ENCODE data around the gene UFC1. TPM values are rescaled to one million over a fixed set of nuclear protein-coding genes. Genes with fewer than 3 reads are reported as not detected.

Gene UFC1
- total and polyA plus RNA-seq, 2 of the 13 experiments (the other 11 are each of a cell fraction or from before 2014, with no cell fraction given) = 72.8 to 85.2 TPM

DNA sequence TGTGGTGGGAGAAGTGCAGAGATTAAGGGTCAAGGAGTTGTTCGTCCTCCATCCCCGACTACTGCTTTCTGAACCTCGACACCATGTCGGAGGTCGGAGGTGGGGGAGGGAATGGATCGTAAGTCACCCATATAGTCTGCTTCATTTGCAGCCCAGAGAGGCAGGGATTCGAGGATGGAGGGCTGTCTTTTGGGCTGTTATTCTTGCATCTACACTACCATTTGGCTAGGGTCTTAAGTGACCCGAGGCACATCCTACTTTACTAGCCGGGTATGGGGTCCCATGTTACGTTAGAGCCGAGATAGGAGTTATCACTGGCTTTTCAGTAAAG lies 6.1 kb downstream of the UFC1 start (continued):
- TF ChIP-seq, protein P1, sequence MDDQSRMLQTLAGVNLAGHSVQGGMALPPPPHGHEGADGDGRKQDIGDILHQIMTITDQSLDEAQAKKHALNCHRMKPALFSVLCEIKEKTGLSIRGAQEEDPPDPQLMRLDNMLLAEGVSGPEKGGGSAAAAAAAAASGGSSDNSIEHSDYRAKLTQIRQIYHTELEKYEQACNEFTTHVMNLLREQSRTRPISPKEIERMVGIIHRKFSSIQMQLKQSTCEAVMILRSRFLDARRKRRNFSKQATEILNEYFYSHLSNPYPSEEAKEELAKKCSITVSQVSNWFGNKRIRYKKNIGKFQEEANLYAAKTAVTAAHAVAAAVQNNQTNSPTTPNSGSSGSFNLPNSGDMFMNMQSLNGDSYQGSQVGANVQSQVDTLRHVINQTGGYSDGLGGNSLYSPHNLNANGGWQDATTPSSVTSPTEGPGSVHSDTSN (CRISPR knock-in tag; IDR thresholded peaks at IDR 0.05; ENCODE audit: borderline replicate concordance) = no peak

DNA sequence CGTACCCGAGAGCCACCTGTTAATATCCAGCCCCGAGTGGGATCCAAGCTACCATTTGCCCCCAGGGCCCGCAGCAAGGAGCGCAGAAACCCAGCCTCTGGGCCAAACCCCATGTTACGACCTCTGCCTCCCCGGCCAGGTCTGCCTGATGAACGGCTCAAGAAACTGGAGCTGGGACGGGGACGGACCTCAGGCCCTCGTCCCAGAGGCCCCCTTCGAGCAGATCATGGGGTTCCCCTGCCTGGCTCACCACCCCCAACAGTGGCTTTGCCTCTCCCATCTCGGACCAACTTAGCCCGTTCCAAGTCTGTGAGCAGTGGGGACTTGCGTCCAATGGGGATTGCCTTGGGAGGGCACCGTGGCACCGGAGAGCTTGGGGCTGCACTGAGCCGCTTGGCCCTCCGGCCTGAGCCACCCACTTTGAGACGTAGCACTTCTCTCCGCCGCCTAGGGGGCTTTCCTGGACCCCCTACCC lies 6.9 kb downstream of the UFC1 start:
- FAIRE-seq (no peak), DNase-seq (ENCODE audit: low spot score) (no peak), ATAC-seq (no peak)
- H3K4me2 ChIP-seq (ENCODE audit: low read depth, low read length) = 0 out of 2 replicates have a peak overlapping the region, but pooled peaks have one; percentile 97
- in situ Hi-C loops (cut with HindIII; ENCODE audit: extremely low pct_ligation_motif_present, low pct_unique_long_range_greater_than_20kb) (no loop called here), intact Hi-C loops (cut with micrococcal nuclease; ENCODE audit: unreplicated experiment) (no loop called here)
- H3K9me3 ChIP-seq (ENCODE audit: low read length) = no peaks in the 10 kb centered on the region
- H3K4me1 ChIP-seq (ENCODE audit: insufficient read depth, low read length) = peaks cover 35% of the 10 kb centered on the region
- H4K20me1 ChIP-seq (ENCODE audit: insufficient read depth, low read length) = no peaks in the 10 kb centered on the region
- no peaks in the 10 kb centered on the region; a peak in 1 of 5 replicates for H3K27me3 ChIP-seq (ENCODE audit: control insufficient read depth in 1 of 2, insufficient read depth in 2 of 2, low read length in 2 of 2)
- ChIA-PET CTCF (ENCODE audit: low intra/inter-chr PET ratio, low total read pairs) (no interaction called here), POLR2A (no interaction called here)
- H3K79me2 ChIP-seq (ENCODE audit: insufficient read depth, low read length) = peaks cover 7% of the 10 kb centered on the region
- H2AFZ ChIP-seq (ENCODE audit: low read length) = no peak overlapping the region
- peaks cover 11 to 43% of the 10 kb centered on the region in 2 experiments; a peak in 4 of 5 replicates for H3K36me3 ChIP-seq (replicated peaks in 1 of 2; ENCODE audit: control insufficient read depth in 1 of 2, insufficient read depth in 2 of 2, low read length in 2 of 2)
- peak; percentile 48 for TF ChIP-seq AGO2 (optimal IDR thresholded peaks at IDR 0.05; ENCODE audit: low read depth, low read length)
- no peak for TF ChIP-seq PCBP1 (IDR thresholded peaks at IDR 0.05; ENCODE audit: borderline replicate concordance, low read depth, low read length)
- 0 out of 2 replicates have a peak, but pooled peaks have one; percentile 24 for TF ChIP-seq POLR2G (IDR thresholded peaks at IDR 0.05; ENCODE audit: low read depth, low read length)
- 0 out of 2 replicates have a peak, but pooled peaks have one; percentile 19 for TF ChIP-seq RBFOX2 (IDR thresholded peaks at IDR 0.05; ENCODE audit: low read depth, low read length)
- H3K9ac ChIP-seq (ENCODE audit: insufficient read depth, low read depth, low read length) = peak overlapping the region; percentile 91; the same call in 1 of the 2 replicates
- WGBS (ENCODE audit: low lambda C conversion rate) = 98% methylated on average over 14 of the region's 22 CpGs
- no TSS peak for BruUV-seq (replicated peaks)
- no peak overlapping the region for H3K27ac ChIP-seq (ENCODE audit: extremely low read length, insufficient read depth, low read length)
- no peak overlapping the region; a peak in 1 of 6 replicates for H3K4me3 ChIP-seq (replicated peaks in 1 of 3; ENCODE audit: insufficient read depth in 1 of 3, low read depth in 2 of 3, low read length in 3 of 3)

DNA sequence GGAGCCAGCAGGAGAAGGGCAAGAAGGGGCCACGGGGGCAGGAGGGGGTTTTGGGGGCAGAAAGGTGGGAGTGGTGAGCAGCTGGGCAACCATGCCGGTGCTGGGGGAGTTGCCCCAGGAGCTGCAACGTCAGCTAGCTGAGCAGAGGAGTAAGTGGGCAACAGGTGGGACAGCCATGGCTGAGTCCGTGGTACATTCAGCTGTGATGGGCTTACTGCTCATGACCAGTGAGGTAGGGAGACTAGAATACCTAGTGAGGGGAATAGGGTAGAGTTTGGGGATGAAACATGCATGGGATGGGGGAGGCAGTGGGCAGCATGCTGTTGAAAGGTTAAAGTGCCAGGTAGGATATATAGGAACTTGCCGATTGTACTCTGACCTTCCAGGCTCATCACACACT lies 7.9 kb downstream of the UFC1 start:
- H3K4me1 ChIP-seq (ENCODE audit: insufficient read depth, low read length) = peaks cover 35% of the 10 kb centered on the region
- ChIA-PET CTCF (ENCODE audit: low intra/inter-chr PET ratio, low total read pairs) (no interaction called here), POLR2A (no interaction called here)
- H3K9ac ChIP-seq (ENCODE audit: insufficient read depth, low read depth, low read length) = no peak overlapping the region
- H3K4me2 ChIP-seq (ENCODE audit: low read depth, low read length) = no peak overlapping the region
- peaks cover 11 to 43% of the 10 kb centered on the region in 2 experiments; a peak in 4 of 5 replicates for H3K36me3 ChIP-seq (replicated peaks in 1 of 2; ENCODE audit: control insufficient read depth in 1 of 2, insufficient read depth in 2 of 2, low read length in 2 of 2)
- H2AFZ ChIP-seq (ENCODE audit: low read length) = no peak overlapping the region
- intact Hi-C loops (cut with micrococcal nuclease; ENCODE audit: unreplicated experiment) (no loop called here), in situ Hi-C loops (cut with HindIII; ENCODE audit: extremely low pct_ligation_motif_present, low pct_unique_long_range_greater_than_20kb) (no loop called here)
- DNase-seq (ENCODE audit: low spot score) (no peak), ATAC-seq (no peak), FAIRE-seq (no peak)
- no peak overlapping the region for H3K4me3 ChIP-seq (replicated peaks in 1 of 3; ENCODE audit: insufficient read depth in 1 of 3, low read depth in 2 of 3, low read length in 3 of 3)
- H4K20me1 ChIP-seq (ENCODE audit: insufficient read depth, low read length) = no peaks in the 10 kb centered on the region
- BruUV-seq (replicated peaks) = no TSS peak
- 94% methylated on average over 5 of the region's 5 CpGs for WGBS (ENCODE audit: low lambda C conversion rate)
- peaks cover 7% of the 10 kb centered on the region for H3K79me2 ChIP-seq (ENCODE audit: insufficient read depth, low read length)
- no peaks in the 10 kb centered on the region for H3K9me3 ChIP-seq (ENCODE audit: low read length)
- no peaks in the 10 kb centered on the region; a peak in 1 of 5 replicates for H3K27me3 ChIP-seq (ENCODE audit: control insufficient read depth in 1 of 2, insufficient read depth in 2 of 2, low read length in 2 of 2)
- no peak overlapping the region for H3K27ac ChIP-seq (ENCODE audit: extremely low read length, insufficient read depth, low read length)
- TF ChIP-seq ATRX (CRISPR knock-in tag; IDR thresholded peaks at IDR 0.05; ENCODE audit: borderline replicate concordance) (no peak), NFYB (CRISPR knock-in tag; IDR thresholded peaks at IDR 0.05) (no peak), ZNF292 (CRISPR knock-in tag; IDR thresholded peaks at IDR 0.05; ENCODE audit: borderline replicate concordance, low read depth) (no peak), HNRNPUL1 (IDR thresholded peaks at IDR 0.05; ENCODE audit: low read depth, low read length) (no peak)
- TF ChIP-seq, protein P2, sequence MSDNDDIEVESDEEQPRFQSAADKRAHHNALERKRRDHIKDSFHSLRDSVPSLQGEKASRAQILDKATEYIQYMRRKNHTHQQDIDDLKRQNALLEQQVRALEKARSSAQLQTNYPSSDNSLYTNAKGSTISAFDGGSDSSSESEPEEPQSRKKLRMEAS (IDR thresholded peaks at IDR 0.05) = no peak
- TF ChIP-seq, protein P3, sequence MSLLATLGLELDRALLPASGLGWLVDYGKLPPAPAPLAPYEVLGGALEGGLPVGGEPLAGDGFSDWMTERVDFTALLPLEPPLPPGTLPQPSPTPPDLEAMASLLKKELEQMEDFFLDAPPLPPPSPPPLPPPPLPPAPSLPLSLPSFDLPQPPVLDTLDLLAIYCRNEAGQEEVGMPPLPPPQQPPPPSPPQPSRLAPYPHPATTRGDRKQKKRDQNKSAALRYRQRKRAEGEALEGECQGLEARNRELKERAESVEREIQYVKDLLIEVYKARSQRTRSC (CRISPR knock-in tag; IDR thresholded peaks at IDR 0.05; ENCODE audit: low read depth) = no peak
- TF ChIP-seq, protein P4, sequence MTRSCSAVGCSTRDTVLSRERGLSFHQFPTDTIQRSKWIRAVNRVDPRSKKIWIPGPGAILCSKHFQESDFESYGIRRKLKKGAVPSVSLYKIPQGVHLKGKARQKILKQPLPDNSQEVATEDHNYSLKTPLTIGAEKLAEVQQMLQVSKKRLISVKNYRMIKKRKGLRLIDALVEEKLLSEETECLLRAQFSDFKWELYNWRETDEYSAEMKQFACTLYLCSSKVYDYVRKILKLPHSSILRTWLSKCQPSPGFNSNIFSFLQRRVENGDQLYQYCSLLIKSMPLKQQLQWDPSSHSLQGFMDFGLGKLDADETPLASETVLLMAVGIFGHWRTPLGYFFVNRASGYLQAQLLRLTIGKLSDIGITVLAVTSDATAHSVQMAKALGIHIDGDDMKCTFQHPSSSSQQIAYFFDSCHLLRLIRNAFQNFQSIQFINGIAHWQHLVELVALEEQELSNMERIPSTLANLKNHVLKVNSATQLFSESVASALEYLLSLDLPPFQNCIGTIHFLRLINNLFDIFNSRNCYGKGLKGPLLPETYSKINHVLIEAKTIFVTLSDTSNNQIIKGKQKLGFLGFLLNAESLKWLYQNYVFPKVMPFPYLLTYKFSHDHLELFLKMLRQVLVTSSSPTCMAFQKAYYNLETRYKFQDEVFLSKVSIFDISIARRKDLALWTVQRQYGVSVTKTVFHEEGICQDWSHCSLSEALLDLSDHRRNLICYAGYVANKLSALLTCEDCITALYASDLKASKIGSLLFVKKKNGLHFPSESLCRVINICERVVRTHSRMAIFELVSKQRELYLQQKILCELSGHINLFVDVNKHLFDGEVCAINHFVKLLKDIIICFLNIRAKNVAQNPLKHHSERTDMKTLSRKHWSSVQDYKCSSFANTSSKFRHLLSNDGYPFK (CRISPR knock-in tag; IDR thresholded peaks at IDR 0.05; ENCODE audit: borderline replicate concordance) = no peak

Measured in HepG2 (cell line).